A673 (cell line): ENCODE results near the gene C20orf204.

Experiments used
- EZH2 ChIP-seq: fragments of 200-600 bp; sonication (generic); IDR thresholded peaks from 2 replicates; pipeline ENCODE4 v1.6.1; 2017; ENCODE audit warnings: borderline replicate concordance, low read depth, mild to moderate bottlenecking, mixed read lengths, antibody characterized with exemption, low read length; ENCODE audit not compliant: poor library complexity, severe bottlenecking
- TF ChIP-seq, protein P1 (sequence below): fragments of 300-800, 200-600 bp; sonication (generic); conservative IDR thresholded peaks from 2 replicates; pipeline ENCODE4 v1.5.1; 2017; ENCODE audit warnings: low read depth, mild to moderate bottlenecking, antibody characterized with exemption, low read length, moderate library complexity, mixed read lengths

DNA sequence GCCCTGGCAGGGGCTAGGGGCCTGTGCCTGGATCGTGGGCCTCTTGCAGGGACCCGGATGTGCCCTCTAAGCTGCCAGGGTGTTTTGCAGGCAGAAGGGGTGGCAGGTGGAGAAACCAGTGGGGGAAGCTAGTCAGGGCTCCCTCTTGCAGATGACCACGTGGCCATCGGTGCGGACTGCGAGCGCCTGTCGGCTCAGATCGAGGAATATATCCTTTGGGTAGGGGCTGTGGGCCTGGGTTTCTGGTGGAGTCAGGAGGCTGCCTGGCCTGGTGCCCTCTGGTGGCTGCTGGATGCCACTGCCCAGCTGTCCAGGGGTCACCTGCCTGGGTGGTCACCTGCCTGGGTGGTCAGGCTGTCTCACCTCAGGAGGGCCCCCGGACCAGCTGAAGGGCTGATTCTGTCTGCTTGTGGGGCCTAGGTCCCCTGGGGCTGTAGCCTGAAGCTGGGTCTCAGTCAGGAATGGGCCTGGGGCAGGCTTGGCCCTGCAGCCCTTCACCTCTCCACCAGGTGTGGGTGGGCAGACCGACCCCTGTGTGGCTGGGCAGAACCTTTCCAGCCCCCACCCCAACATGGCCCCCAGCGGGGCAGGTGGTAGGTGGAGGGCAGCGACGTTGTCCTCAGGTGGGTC lies 33.7 kb downstream of the C20orf204 start:
- TF ChIP-seq, protein P1, sequence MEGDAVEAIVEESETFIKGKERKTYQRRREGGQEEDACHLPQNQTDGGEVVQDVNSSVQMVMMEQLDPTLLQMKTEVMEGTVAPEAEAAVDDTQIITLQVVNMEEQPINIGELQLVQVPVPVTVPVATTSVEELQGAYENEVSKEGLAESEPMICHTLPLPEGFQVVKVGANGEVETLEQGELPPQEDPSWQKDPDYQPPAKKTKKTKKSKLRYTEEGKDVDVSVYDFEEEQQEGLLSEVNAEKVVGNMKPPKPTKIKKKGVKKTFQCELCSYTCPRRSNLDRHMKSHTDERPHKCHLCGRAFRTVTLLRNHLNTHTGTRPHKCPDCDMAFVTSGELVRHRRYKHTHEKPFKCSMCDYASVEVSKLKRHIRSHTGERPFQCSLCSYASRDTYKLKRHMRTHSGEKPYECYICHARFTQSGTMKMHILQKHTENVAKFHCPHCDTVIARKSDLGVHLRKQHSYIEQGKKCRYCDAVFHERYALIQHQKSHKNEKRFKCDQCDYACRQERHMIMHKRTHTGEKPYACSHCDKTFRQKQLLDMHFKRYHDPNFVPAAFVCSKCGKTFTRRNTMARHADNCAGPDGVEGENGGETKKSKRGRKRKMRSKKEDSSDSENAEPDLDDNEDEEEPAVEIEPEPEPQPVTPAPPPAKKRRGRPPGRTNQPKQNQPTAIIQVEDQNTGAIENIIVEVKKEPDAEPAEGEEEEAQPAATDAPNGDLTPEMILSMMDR: peak; percentile 63
- TF ChIP-seq EZH2: no peak
